ENCODE measurements around the gene C5orf24.

The C5orf24 gene

GRCh38 chr5:134819407-134819963 is 26.3 kb upstream of the C5orf24 start:
- DNase-seq (ENCODE audit: low read depth): no peak
- TF ChIP-seq CTCF (IDR thresholded peaks at IDR 0.05; ENCODE audit: low read depth, low read length, missing control alignments): no peak
- H3K4me3 ChIP-seq (ENCODE audit: low read depth, low read length): no peak overlapping the region

DNA sequence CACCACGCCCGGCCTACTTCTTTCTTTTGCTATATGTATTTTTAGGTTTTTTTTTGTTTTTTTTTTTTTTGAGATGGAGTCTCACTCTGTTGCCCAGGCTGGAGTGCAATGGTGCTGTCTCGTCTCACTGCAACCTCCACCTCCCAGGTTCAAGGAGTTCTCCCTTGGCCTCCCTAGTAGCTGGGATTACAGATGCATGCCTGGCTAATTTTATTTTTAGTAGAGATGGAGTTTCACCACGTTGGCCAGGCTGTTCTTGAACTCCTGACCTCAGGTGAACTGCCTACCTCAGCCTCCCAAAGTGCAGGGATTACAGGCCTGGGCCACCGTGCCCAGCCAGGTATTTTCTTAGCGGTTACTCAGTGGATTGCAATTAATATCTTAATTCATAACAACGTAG is 23.9 kb upstream of the C5orf24 start:
- no peak overlapping the region for H3K4me3 ChIP-seq (ENCODE audit: low read depth, low read length)
- no peak for DNase-seq (ENCODE audit: low read depth)
- no peak for TF ChIP-seq CTCF (IDR thresholded peaks at IDR 0.05; ENCODE audit: low read depth, low read length, missing control alignments)

- DNase-seq (ENCODE audit: low read depth): no peak
- H3K4me3 ChIP-seq (ENCODE audit: low read depth, low read length): no peak overlapping the region
- no peak for TF ChIP-seq CTCF (IDR thresholded peaks at IDR 0.05; ENCODE audit: low read depth, low read length, missing control alignments)
These were observed 21.1 kb upstream of the C5orf24 start for GRCh38 chr5:134824681-134825080.

DNA sequence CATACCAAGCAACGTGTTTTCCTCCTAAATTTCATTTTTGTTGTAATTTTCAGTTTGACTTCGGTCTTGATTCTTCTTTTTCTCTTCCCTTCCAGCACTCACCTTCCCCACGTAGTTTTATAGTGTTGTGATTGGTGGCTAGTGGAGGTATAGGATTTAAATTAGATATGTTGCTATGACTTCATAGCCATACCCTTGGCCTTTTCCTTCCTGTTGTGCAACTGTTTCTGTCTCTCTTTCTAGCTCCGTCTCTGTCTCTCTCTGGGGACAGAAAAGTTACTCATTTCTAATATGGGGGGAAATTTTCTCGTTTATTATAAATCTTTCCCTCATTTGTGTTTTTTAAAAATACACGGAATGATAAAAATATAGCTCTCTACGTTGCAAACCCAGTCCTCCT is 20.6 kb upstream of the C5orf24 start:
- DNase-seq (ENCODE audit: low read depth): no peak
- no peak overlapping the region for H3K4me3 ChIP-seq (ENCODE audit: low read depth, low read length)
- TF ChIP-seq CTCF (IDR thresholded peaks at IDR 0.05; ENCODE audit: low read depth, low read length, missing control alignments): no peak

GRCh38 chr5:134833340-134834032 is 12.3 kb upstream of the C5orf24 start:
- no peak overlapping the region for H3K4me3 ChIP-seq (ENCODE audit: low read depth, low read length)
- DNase-seq (ENCODE audit: low read depth): no peak
- no peak for TF ChIP-seq CTCF (IDR thresholded peaks at IDR 0.05; ENCODE audit: low read depth, low read length, missing control alignments)

- DNase-seq (ENCODE audit: low read depth): no peak
- no peak for TF ChIP-seq CTCF (IDR thresholded peaks at IDR 0.05; ENCODE audit: low read depth, low read length, missing control alignments)
- no peak overlapping the region for H3K4me3 ChIP-seq (ENCODE audit: low read depth, low read length)
These were observed 10.1 kb upstream of the C5orf24 start for GRCh38 chr5:134835623-134836022.
